ENCODE results near the gene GABRG3.
A peak's percentile ranks its signal among the peaks of the same experiment; 100 is the strongest.

The GABRG3 gene

GRCh38 chr15:26970712-26971210, at the start of gene GABRG3:
GABRG3 (plus strand) TSS chr15:26971181.
- ATAC-seq (ENCODE audit: low read depth), result no peak; the same call in 2 of the 3 replicates
- DNase-seq (ENCODE audit: low spot score), result no peak
- Histone ChIP-seq H3K27ac (ENCODE audit: poor library complexity, severe bottlenecking) (no peak within 1 kb of the TSS), H3K4me3 (ENCODE audit: severe bottlenecking) (peak within 1 kb of the TSS; percentile 7), H3K36me3 (ENCODE audit: low read depth) (no peaks in the 10 kb centered on the region), H3K27me3 (ENCODE audit: insufficient read depth, poor library complexity, severe bottlenecking) (peaks cover 68% of the 10 kb centered on the region), H3K4me1 (ENCODE audit: insufficient read depth, poor library complexity, severe bottlenecking) (no peaks in the 10 kb centered on the region), H3K9me3 (ENCODE audit: severe bottlenecking) (no peaks in the 10 kb centered on the region)
- TF ChIP-seq CTCF (IDR thresholded peaks at IDR 0.05; ENCODE audit: poor library complexity, severe bottlenecking), result no peak

- no peak for TF ChIP-seq CTCF (IDR thresholded peaks at IDR 0.05; ENCODE audit: poor library complexity, severe bottlenecking)
- no peak for DNase-seq (ENCODE audit: low spot score)
- Histone ChIP-seq H3K27me3 (ENCODE audit: insufficient read depth, poor library complexity, severe bottlenecking) (no peaks in the 10 kb centered on the region), H3K4me3 (ENCODE audit: severe bottlenecking) (no peak overlapping the region), H3K4me1 (ENCODE audit: insufficient read depth, poor library complexity, severe bottlenecking) (no peaks in the 10 kb centered on the region), H3K36me3 (ENCODE audit: low read depth) (no peaks in the 10 kb centered on the region), H3K27ac (ENCODE audit: poor library complexity, severe bottlenecking) (no peak overlapping the region), H3K9me3 (ENCODE audit: severe bottlenecking) (peaks cover 2% of the 10 kb centered on the region)
- ATAC-seq (ENCODE audit: low read depth), result no peak
Observed at GRCh38 chr15:26921433-26921832, 49.5 kb upstream of the GABRG3 start.

GRCh38 chr15:26926081-26926480, 44.9 kb upstream of the GABRG3 start:
- no peaks in the 10 kb centered on the region for H3K4me1 ChIP-seq (ENCODE audit: insufficient read depth, poor library complexity, severe bottlenecking)
- no peaks in the 10 kb centered on the region for H3K36me3 ChIP-seq (ENCODE audit: low read depth)
- no peak for TF ChIP-seq CTCF (IDR thresholded peaks at IDR 0.05; ENCODE audit: poor library complexity, severe bottlenecking)
- no peak for DNase-seq (ENCODE audit: low spot score)
- H3K27ac ChIP-seq (ENCODE audit: poor library complexity, severe bottlenecking), result no peak overlapping the region
- no peak overlapping the region for H3K4me3 ChIP-seq (ENCODE audit: severe bottlenecking)
- peaks cover 2% of the 10 kb centered on the region for H3K9me3 ChIP-seq (ENCODE audit: severe bottlenecking)
- H3K27me3 ChIP-seq (ENCODE audit: insufficient read depth, poor library complexity, severe bottlenecking), result no peaks in the 10 kb centered on the region
- no peak for ATAC-seq (ENCODE audit: low read depth)

- H3K4me1 ChIP-seq (ENCODE audit: insufficient read depth, poor library complexity, severe bottlenecking), result no peaks in the 10 kb centered on the region
- no peaks in the 10 kb centered on the region for H3K36me3 ChIP-seq (ENCODE audit: low read depth)
- no peak overlapping the region for H3K4me3 ChIP-seq (ENCODE audit: severe bottlenecking)
- no peak for ATAC-seq (ENCODE audit: low read depth)
- H3K9me3 ChIP-seq (ENCODE audit: severe bottlenecking), result peaks cover 2% of the 10 kb centered on the region
- no peak for DNase-seq (ENCODE audit: low spot score)
- H3K27ac ChIP-seq (ENCODE audit: poor library complexity, severe bottlenecking), result no peak overlapping the region
- no peak for TF ChIP-seq CTCF (IDR thresholded peaks at IDR 0.05; ENCODE audit: poor library complexity, severe bottlenecking)
- no peaks in the 10 kb centered on the region for H3K27me3 ChIP-seq (ENCODE audit: insufficient read depth, poor library complexity, severe bottlenecking)
Observed at GRCh38 chr15:26928051-26928450, 42.9 kb upstream of the GABRG3 start.

- DNase-seq (ENCODE audit: low spot score) (no peak), ATAC-seq (ENCODE audit: low read depth) (no peak)
- Histone ChIP-seq H3K36me3 (ENCODE audit: low read depth) (no peaks in the 10 kb centered on the region), H3K4me3 (ENCODE audit: severe bottlenecking) (no peak overlapping the region), H3K27ac (ENCODE audit: poor library complexity, severe bottlenecking) (no peak overlapping the region), H3K4me1 (ENCODE audit: insufficient read depth, poor library complexity, severe bottlenecking) (no peaks in the 10 kb centered on the region), H3K9me3 (ENCODE audit: severe bottlenecking) (peaks cover 2% of the 10 kb centered on the region), H3K27me3 (ENCODE audit: insufficient read depth, poor library complexity, severe bottlenecking) (no peaks in the 10 kb centered on the region)
- no peak for TF ChIP-seq CTCF (IDR thresholded peaks at IDR 0.05; ENCODE audit: poor library complexity, severe bottlenecking)
Observed at GRCh38 chr15:26929588-26929987, 41.4 kb upstream of the GABRG3 start.

Measured in RWPE2 (cell line).